Colonic mucosa (tissue), 4 donors: Measurements from ENCODE around the gene LRP1B. TPM values are rescaled to one million over a fixed set of nuclear protein-coding genes. Genes with fewer than 3 reads are reported as not detected.
"Not testable (repeated sequence)": the region's sequence is repeated elsewhere in the genome, so short reads cannot be mapped to it uniquely, and the experiment has no call there.

Experiments
- DNase-seq: peaks from one replicate; pipeline ENCODE4 v3.0.0-alpha.2; 2020
- H3K27ac ChIP-seq: fragments of 200-600 bp; one replicate; pipeline ENCODE4 v1.8.0; 2021
- H3K27me3 ChIP-seq: fragments of 200-600 bp; one replicate; pipeline ENCODE4 v1.8.0; 2021
- H3K36me3 ChIP-seq: fragments of 200-600 bp; one replicate; pipeline ENCODE4 v1.8.0; 2021
- H3K4me1 ChIP-seq: fragments of 200-600 bp; one replicate; pipeline ENCODE4 v1.8.0; 2021; ENCODE audit warnings: mild to moderate bottlenecking
- H3K4me3 ChIP-seq: fragments of 200-600 bp; one replicate; pipeline ENCODE4 v1.8.0; 2021
- H3K9ac ChIP-seq, 2 donors: one replicate each; pipeline ENCODE4 v1.7.0; 2013; ENCODE audit warnings: control low read depth in 2 of 2, low read depth in 2 of 2, low read length in 2 of 2
- H3K9me3 ChIP-seq: fragments of 200-600 bp; one replicate; pipeline ENCODE4 v1.8.0; 2021
- CTCF ChIP-seq: fragments of 200-600 bp; IDR thresholded peaks from one replicate; pipeline ENCODE4 v1.8.0; 2022; ENCODE audit warnings: antibody characterized with exemption, mild to moderate bottlenecking
- intact Hi-C: fragments of 100-400 bp; cut with DNase I; formaldehyde crosslinking; loops from one replicate; pipeline ENCODE4 v1.14.1; 2022
- total RNA-seq, 2 donors: library from RNA; stranded (reverse); fragmentation: NEBNext Ultra II Directional in 1 of 2; extraction: Animal tissue kit (Norgen Biotek cat#: 25700) in 1 of 2; gene quantifications; one replicate each; pipeline ENCODE4 v1.2.1, GENCODE V29; 2021
- donor health status: healthy.
- donor health status: DM: no; HTN: no; CAD: no.
- donor health status: DM: no; HTN: no; CAD: no.

Gene LRP1B
- total RNA-seq, 2 donors from 2014 or later, result 0.10 to 0.19 TPM

DNA sequence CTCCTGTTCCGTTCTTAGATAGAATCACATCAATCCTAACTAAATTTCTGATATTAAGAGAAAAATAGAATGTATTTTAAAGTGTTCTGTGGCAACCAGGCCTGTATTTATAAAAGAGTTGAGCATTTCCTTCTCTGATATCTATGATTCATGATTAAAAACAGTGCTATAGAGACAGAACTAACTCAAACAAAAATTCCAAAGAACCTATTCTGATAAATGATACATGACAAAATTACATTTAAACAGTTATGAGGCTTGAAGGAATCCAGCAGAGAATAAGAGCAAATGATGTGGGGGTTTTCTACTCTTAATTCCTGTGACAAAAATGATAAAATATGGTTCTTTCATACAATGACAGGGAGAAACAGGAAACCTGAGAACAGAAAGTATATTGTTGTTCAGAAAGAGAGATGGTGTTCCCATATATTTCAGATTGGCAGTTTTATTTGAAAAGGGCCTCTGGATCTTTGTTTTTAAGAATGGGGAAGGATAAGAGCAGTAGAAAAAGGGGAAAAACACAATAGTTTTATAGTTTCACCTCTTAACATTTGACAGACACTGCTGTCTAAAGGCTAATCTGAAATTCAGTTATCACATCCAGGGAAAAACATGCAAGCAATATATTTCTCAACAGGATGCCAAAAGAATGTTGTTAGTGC lies 944.3 kb downstream of the LRP1B start:
- no peaks in the 10 kb centered on the region for H3K36me3 ChIP-seq
- H3K9ac ChIP-seq, result no peak overlapping the region
- intact Hi-C loops, result no loop called here
- TF ChIP-seq CTCF, result no peak
- no peaks in the 10 kb centered on the region for H3K9me3 ChIP-seq
- H3K4me3 ChIP-seq, result no peak overlapping the region
- H3K27me3 ChIP-seq, result no peaks in the 10 kb centered on the region
- H3K4me1 ChIP-seq, result no peaks in the 10 kb centered on the region
- no peak for DNase-seq
- no peak overlapping the region for H3K27ac ChIP-seq

DNA sequence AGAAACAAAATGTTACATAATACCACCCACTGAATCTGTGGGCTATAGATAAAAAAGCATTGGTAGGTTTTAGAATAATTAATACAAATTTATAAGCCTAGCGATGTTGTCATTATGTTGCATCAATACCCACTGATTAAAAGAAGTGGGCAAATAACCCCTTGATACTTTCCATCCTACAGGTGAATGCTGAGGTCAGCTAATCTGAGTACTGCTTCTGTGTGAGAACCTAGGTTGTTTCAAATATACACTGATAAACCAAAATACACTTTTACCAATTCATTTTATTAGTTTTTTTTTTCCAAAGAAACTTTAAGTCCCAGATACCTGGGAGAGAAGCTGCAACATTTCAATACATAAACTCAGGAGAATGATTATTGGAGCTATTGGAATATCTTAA lies 948.6 kb downstream of the LRP1B start:
- H3K27me3 ChIP-seq, result no peaks in the 10 kb centered on the region
- H3K27ac ChIP-seq, result no peak overlapping the region
- DNase-seq, result no peak
- no peak overlapping the region for H3K9ac ChIP-seq
- no peaks in the 10 kb centered on the region for H3K4me1 ChIP-seq
- TF ChIP-seq CTCF, result no peak
- H3K36me3 ChIP-seq, result no peaks in the 10 kb centered on the region
- intact Hi-C loops, result no loop called here
- H3K9me3 ChIP-seq, result no peaks in the 10 kb centered on the region
- no peak overlapping the region for H3K4me3 ChIP-seq

GRCh38 chr2:141169117-141169516 lies 961.7 kb downstream of the LRP1B start:
- H3K9ac ChIP-seq, H3K36me3 ChIP-seq, DNase-seq, H3K27me3 ChIP-seq, H3K4me1 ChIP-seq, H3K4me3 ChIP-seq, H3K9me3 ChIP-seq, intact Hi-C loops, H3K27ac ChIP-seq: not testable (repeated sequence)

DNA sequence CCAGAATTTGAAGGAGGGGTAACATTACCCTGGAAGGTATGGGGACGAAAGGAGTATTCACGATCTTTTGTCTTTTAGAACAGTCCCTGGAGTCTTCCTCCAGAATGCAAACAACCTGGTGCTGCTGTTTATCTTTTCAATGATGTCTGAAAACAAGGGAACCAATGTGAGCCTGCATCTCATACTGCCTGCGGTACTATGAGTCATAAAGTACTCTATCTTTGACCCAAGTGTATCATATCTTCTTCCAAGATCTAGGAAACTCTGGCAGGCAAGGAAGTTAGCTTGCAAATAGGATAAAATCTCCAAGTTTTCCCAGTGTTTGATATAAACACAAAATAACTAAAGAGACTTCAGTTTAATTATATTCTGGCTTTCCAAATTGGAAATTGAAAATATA lies 968.5 kb downstream of the LRP1B start:
- no peak for TF ChIP-seq CTCF
- H3K27ac ChIP-seq, result no peak overlapping the region
- no peaks in the 10 kb centered on the region for H3K9me3 ChIP-seq
- no peak overlapping the region for H3K9ac ChIP-seq
- H3K36me3 ChIP-seq, result no peaks in the 10 kb centered on the region
- no peaks in the 10 kb centered on the region for H3K4me1 ChIP-seq
- H3K4me3 ChIP-seq, result no peak overlapping the region
- H3K27me3 ChIP-seq, result no peaks in the 10 kb centered on the region
- no peak for DNase-seq
- intact Hi-C loops, result no loop called here

DNA sequence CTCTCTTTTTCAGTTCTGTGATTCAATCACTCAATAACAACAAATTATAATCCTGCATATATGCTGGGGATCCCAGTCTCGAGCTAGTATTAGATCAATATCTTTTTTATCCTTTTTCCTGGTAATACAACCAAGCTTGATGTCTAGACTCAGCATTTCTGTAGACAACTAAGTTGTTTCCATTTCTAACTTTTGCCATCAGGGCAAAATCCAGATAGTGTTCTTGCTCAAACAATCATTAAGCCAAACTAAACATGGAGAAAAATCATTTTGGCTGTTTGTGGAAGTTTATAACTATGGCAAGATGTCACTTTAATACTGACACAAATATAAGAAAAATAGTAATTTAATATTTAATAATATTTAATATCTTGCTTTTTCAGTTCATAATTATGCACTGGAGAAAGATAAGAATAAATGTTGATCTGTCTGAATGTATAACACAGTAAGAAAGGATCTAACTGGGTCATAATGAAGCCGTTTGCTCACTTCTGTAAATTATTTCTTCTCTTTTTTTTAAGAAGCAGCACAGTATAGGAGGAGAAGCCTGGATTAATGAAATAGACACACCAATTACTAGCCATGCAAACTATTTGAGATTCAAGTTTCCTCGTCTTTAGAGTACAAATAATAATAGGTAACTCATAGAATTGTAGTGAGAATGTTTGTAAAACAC lies 979.1 kb downstream of the LRP1B start:
- Histone ChIP-seq H3K9me3 (no peaks in the 10 kb centered on the region), H3K36me3 (no peaks in the 10 kb centered on the region), H3K27ac (no peak overlapping the region), H3K4me3 (no peak overlapping the region), H3K4me1 (no peaks in the 10 kb centered on the region), H3K27me3 (no peaks in the 10 kb centered on the region), H3K9ac (no peak overlapping the region)
- intact Hi-C loops, result no loop called here
- no peak for TF ChIP-seq CTCF
- DNase-seq, result no peak

GRCh38 chr2:141142025-141142424 lies 988.8 kb downstream of the LRP1B start:
- intact Hi-C loops, result no loop called here
- DNase-seq, result no peak
- H3K27me3 ChIP-seq, result no peaks in the 10 kb centered on the region
- no peaks in the 10 kb centered on the region for H3K9me3 ChIP-seq
- H3K4me3 ChIP-seq, result no peak overlapping the region
- no peak for TF ChIP-seq CTCF
- H3K36me3 ChIP-seq, result no peaks in the 10 kb centered on the region
- H3K4me1 ChIP-seq, result no peaks in the 10 kb centered on the region
- no peak overlapping the region for H3K27ac ChIP-seq
- no peak overlapping the region for H3K9ac ChIP-seq
